HFFc6 (cell line): ENCODE data around the gene TNK1. TPM values are rescaled to one million over a fixed set of nuclear protein-coding genes. Genes with fewer than 3 reads are reported as not detected.
"Not testable (repeated sequence)": the region's sequence is repeated elsewhere in the genome, so short reads cannot be mapped to it uniquely, and the experiment has no call there.

Experiments
- DNase-seq: peaks from one replicate; pipeline ENCODE4 v3.0.0-alpha.2; 2018
- H3K27ac Mint-ChIP-seq: 2 replicates; pipeline ENCODE4 v1.8.0; 2020; ENCODE audit warnings: mild to moderate bottlenecking, mixed read lengths
- H3K27me3 Mint-ChIP-seq: 2 replicates; pipeline ENCODE4 v1.8.0; 2021; ENCODE audit warnings: mild to moderate bottlenecking, moderate library complexity, mixed read lengths; ENCODE audit not compliant: insufficient read depth
- H3K36me3 Mint-ChIP-seq: 2 replicates; pipeline ENCODE4 v1.8.0; 2021; ENCODE audit warnings: low read depth, mixed read lengths
- H3K4me1 Mint-ChIP-seq: 2 replicates; pipeline ENCODE4 v1.8.0; 2020; ENCODE audit warnings: low read depth, mixed read lengths
- H3K4me3 Mint-ChIP-seq: 2 replicates; pipeline ENCODE4 v1.8.0; 2020; ENCODE audit warnings: mild to moderate bottlenecking, moderate library complexity, mixed read lengths
- H3K9me3 Mint-ChIP-seq: 2 replicates; pipeline ENCODE4 v1.8.0; 2020; ENCODE audit warnings: mild to moderate bottlenecking, mixed read lengths
- CTCF ChIP-seq: fragments of 200-600 bp; sonication (generic); IDR thresholded peaks from 2 replicates; pipeline ENCODE4 v1.5.0; 2021; ENCODE audit warnings: antibody characterized with exemption, mild to moderate bottlenecking
- long read RNA-seq: library from polyadenylated mRNA; unstranded; transcript quantifications from one replicate; pipeline ENCODE4 v2.0.0, GENCODE V29; 2019
- total RNA-seq, 6 experiments: library from RNA; stranded (reverse); fragmentation: NEBNext Ultra II Directional; extraction: Animal tissue kit (Norgen Biotek cat#: 25700); gene quantifications; 2 replicates in 1 of 6; 3 replicates in 5 of 6; pipeline ENCODE4 v1.2.3, GENCODE V29; 2021

Gene TNK1
- total RNA-seq = under 1 TPM; 0.20 to 0.41 (median 0.26) TPM
- long read RNA-seq, partial matches to known transcripts = 1 of 1 reads
- long read RNA-seq, other reads (novel, unspliced or antisense) = 0 of 1 reads

- H3K27ac Mint-ChIP-seq = peak within 1 kb of the TSS; percentile 12; the same call in 1 of the 2 replicates
- no peak for TF ChIP-seq CTCF
- peaks cover 19% of the 10 kb centered on the region for H3K27me3 Mint-ChIP-seq
- peaks cover 11% of the 10 kb centered on the region for H3K36me3 Mint-ChIP-seq
- peaks cover 11% of the 10 kb centered on the region for H3K9me3 Mint-ChIP-seq
- peaks cover 6% of the 10 kb centered on the region for H3K4me1 Mint-ChIP-seq
- H3K4me3 Mint-ChIP-seq = peak within 1 kb of the TSS; percentile 67
- no peak for DNase-seq
These were observed at the start of gene TNK1 for GRCh38 chr17:7380855-7381683. Gene TNK1, plus strand, starts transcription at chr17:7381089. Its CDS starts 1,838 bp downstream, at chr17:7382927.

GRCh38 chr17:7332111-7332510, 48.8 kb upstream of the TNK1 start:
- Mint-ChIP-seq H3K9me3 (no peaks in the 10 kb centered on the region), H3K4me3 (no peak overlapping the region), H3K27ac (no peak overlapping the region), H3K36me3 (no peaks in the 10 kb centered on the region), H3K27me3 (peaks cover 15% of the 10 kb centered on the region), H3K4me1 (peaks cover 15% of the 10 kb centered on the region)
- TF ChIP-seq CTCF = no peak
- no peak for DNase-seq

- not testable (repeated sequence) for DNase-seq
These were observed 48.3 kb upstream of the TNK1 start for GRCh38 chr17:7332600-7333069.

GRCh38 chr17:7334938-7335538, 45.9 kb upstream of the TNK1 start:
- no peaks in the 10 kb centered on the region for H3K4me1 Mint-ChIP-seq
- no peak for DNase-seq

More at GRCh38 chr17:7332600-7333069, 48.3 kb upstream of the TNK1 start:
- not testable (repeated sequence) for H3K27ac Mint-ChIP-seq, H3K9me3 Mint-ChIP-seq, H3K36me3 Mint-ChIP-seq, H3K4me3 Mint-ChIP-seq
- Mint-ChIP-seq H3K27me3 (peaks cover 18% of the 10 kb centered on the region), H3K4me1 (peaks cover 14% of the 10 kb centered on the region)

GRCh38 chr17:7335765-7336164, 45.1 kb upstream of the TNK1 start:
- not testable (repeated sequence) for H3K4me3 Mint-ChIP-seq, H3K4me1 Mint-ChIP-seq, H3K9me3 Mint-ChIP-seq, H3K36me3 Mint-ChIP-seq, H3K27ac Mint-ChIP-seq, DNase-seq
- peaks cover 20% of the 10 kb centered on the region for H3K27me3 Mint-ChIP-seq

More at GRCh38 chr17:7334938-7335538, 45.9 kb upstream of the TNK1 start:
- peaks cover 20% of the 10 kb centered on the region for H3K27me3 Mint-ChIP-seq
- no peak overlapping the region for H3K4me3 Mint-ChIP-seq
- no peaks in the 10 kb centered on the region for H3K9me3 Mint-ChIP-seq
- no peak for TF ChIP-seq CTCF
- H3K27ac Mint-ChIP-seq = no peak overlapping the region
- no peaks in the 10 kb centered on the region for H3K36me3 Mint-ChIP-seq

- H3K36me3 Mint-ChIP-seq = peaks cover 2% of the 10 kb centered on the region; the same call in 1 of the 2 replicates
- peaks cover 22% of the 10 kb centered on the region for H3K27me3 Mint-ChIP-seq
- DNase-seq = no peak
- H3K4me3 Mint-ChIP-seq = no peak within 1 kb of the TSS
- H3K9me3 Mint-ChIP-seq = no peaks in the 10 kb centered on the region
- no peak for TF ChIP-seq CTCF
- no peak within 1 kb of the TSS for H3K27ac Mint-ChIP-seq
- no peaks in the 10 kb centered on the region for H3K4me1 Mint-ChIP-seq
These were observed 44.4 kb upstream of the TNK1 start, which contains the start of gene ACAP1 for GRCh38 chr17:7336240-7337175. Gene ACAP1, plus strand, starts transcription at chr17:7336529. Its CDS starts 206 bp downstream, at chr17:7336735.

- H3K27ac Mint-ChIP-seq, H3K9me3 Mint-ChIP-seq, DNase-seq, H3K36me3 Mint-ChIP-seq, H3K4me1 Mint-ChIP-seq, H3K4me3 Mint-ChIP-seq: not testable (repeated sequence)
- H3K27me3 Mint-ChIP-seq = peaks cover 23% of the 10 kb centered on the region
These were observed 43.3 kb upstream of the TNK1 start for GRCh38 chr17:7337600-7337999.
